Osteocyte (in vitro differentiated cells): Measurements from ENCODE around the gene FAM174C. TPM values are rescaled to one million over a fixed set of nuclear protein-coding genes. Genes with fewer than 3 reads are reported as not detected.

Experiments used
- DNase-seq: peaks from one replicate; pipeline ENCODE4 v3.0.0; 2021; ENCODE audit warnings: mixed read lengths; ENCODE audit not compliant: unreplicated experiment; ENCODE audit errors: extremely low spot score
- H3K27ac Mint-ChIP-seq: one replicate; pipeline ENCODE4 v1.8.0; 2021; ENCODE audit warnings: mild to moderate bottlenecking, mixed read lengths; ENCODE audit not compliant: unreplicated experiment
- H3K27me3 Mint-ChIP-seq: one replicate; pipeline ENCODE4 v1.8.0; 2021; ENCODE audit warnings: mixed read lengths; ENCODE audit not compliant: unreplicated experiment
- H3K36me3 Mint-ChIP-seq: one replicate; pipeline ENCODE4 v1.8.0; 2021; ENCODE audit warnings: mixed read lengths; ENCODE audit not compliant: unreplicated experiment
- H3K4me1 Mint-ChIP-seq: one replicate; pipeline ENCODE4 v1.8.0; 2021; ENCODE audit warnings: mixed read lengths; ENCODE audit not compliant: unreplicated experiment
- H3K4me3 Mint-ChIP-seq: one replicate; pipeline ENCODE4 v1.8.0; 2021; ENCODE audit warnings: mild to moderate bottlenecking, moderate library complexity, mixed read lengths; ENCODE audit not compliant: unreplicated experiment
- H3K9me3 Mint-ChIP-seq: one replicate; pipeline ENCODE4 v1.8.0; 2021; ENCODE audit warnings: mixed read lengths; ENCODE audit not compliant: unreplicated experiment
- CTCF ChIP-seq: fragments of 200-600 bp; sonication (generic); IDR thresholded peaks from 2 replicates; pipeline ENCODE4 v1.5.0; 2021; ENCODE audit warnings: antibody characterized with exemption, mild to moderate bottlenecking, moderate library complexity
- total RNA-seq: library from RNA; stranded (reverse); gene quantifications from 2 replicates; pipeline ENCODE4 v1.2.1, GENCODE V29; 2021

Gene FAM174C
- total RNA-seq, 1 donor from 2014 or later = 35.3 TPM

DNA sequence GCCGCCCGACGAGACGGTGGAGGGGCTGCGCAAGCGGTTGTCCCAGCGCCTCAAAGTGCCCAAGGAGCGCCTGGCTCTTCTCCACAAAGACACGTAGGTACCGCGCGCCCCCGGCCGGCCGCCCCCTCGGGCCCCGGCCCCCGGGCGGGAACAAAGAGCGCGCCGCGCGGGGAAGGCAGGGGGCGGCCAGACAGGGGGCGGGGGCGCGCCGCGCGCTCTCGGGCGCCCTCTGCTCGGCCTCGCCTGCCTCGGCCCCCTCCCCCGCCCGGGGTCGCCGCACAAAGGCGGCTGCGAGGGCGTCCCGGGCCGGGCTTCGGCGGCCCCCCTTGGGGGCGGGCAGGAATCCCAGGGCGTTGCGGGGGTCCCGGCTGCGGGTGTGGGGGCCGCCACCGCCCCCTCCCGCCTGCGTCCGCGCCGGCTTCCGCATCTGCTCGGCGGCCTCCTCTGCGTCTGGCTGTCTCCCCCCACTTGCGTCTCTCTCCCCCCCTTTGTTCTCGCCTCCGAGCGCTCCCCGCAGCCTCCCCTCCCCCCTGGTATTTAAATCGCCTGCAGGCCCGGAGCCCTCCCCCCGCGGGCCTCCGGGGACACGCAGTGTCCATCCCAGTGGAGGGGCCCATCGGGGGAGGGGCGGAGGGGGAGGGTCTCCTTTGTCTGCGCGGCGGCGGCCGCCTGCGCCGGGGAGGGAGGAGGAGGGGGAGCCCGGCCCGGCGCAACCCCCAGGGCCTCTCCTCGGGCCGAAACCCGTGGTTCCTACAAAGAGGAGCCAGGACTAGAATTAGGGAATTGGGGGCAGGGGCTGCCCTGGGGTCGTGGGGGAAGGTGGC, 24.7 kb upstream of the FAM174C start:
- DNase-seq = no peak
- peak overlapping the region; percentile 91 for H3K4me3 Mint-ChIP-seq
- H3K36me3 Mint-ChIP-seq = peaks cover 15% of the 10 kb centered on the region
- peaks cover 31% of the 10 kb centered on the region for H3K4me1 Mint-ChIP-seq
- H3K9me3 Mint-ChIP-seq = no peaks in the 10 kb centered on the region
- TF ChIP-seq CTCF = no peak
- peak overlapping the region; percentile 94 for H3K27ac Mint-ChIP-seq
- no peaks in the 10 kb centered on the region for H3K27me3 Mint-ChIP-seq

DNA sequence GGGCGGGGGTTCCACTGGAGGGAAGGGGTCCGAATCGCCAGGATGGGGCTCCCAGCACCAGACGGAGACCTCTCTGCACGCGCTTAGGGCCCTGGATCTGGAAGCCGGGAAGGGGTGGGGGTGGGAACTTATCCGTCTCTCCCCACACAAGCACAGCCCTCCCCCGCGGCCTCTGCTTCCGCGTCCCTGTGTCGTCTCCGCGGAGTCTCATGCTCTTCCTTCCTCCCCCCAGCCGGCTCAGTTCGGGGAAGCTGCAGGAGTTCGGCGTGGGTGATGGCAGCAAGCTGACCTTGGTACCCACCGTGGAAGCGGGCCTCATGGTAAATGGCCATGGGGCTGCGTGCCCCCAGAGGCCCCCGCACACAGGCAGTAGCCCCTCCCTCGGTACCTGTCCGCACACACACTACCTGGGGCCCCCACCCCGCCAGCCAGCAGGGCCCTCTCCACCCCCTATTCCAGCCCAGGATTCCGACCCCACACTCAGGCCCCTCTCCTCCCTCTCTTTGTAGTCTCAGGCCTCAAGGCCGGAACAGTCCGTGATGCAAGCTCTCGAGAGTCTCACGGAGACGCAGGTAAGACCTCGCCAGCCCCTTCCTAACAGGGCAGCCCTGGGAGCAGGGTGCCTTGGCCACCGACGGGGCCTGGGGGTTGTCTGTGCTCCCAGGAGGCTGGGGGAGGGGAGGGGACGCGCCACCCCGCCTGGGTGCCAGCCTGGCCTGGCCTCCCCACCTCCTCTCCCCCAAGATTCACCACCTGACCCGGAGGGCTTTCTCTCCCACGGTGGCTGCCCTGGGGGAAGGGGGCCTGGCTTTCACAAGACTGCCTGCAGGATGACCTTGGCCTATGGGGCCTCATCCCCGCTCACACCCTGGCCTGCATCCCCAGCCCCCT, 23.8 kb upstream of the FAM174C start:
- TF ChIP-seq CTCF = no peak
- Mint-ChIP-seq H3K36me3 (peaks cover 20% of the 10 kb centered on the region), H3K4me3 (peak overlapping the region; percentile 91), H3K27ac (peak overlapping the region; percentile 94), H3K4me1 (peaks cover 33% of the 10 kb centered on the region), H3K27me3 (no peaks in the 10 kb centered on the region), H3K9me3 (no peaks in the 10 kb centered on the region)
- no peak for DNase-seq

- Mint-ChIP-seq H3K27ac (peak overlapping the region; percentile 94), H3K36me3 (peaks cover 22% of the 10 kb centered on the region), H3K4me3 (peak overlapping the region; percentile 91), H3K27me3 (no peaks in the 10 kb centered on the region), H3K4me1 (peaks cover 34% of the 10 kb centered on the region), H3K9me3 (no peaks in the 10 kb centered on the region)
- TF ChIP-seq CTCF = no peak
- DNase-seq = peak; percentile 97
These were observed 23.0 kb upstream of the FAM174C start for GRCh38 chr19:1252221-1252820.

DNA sequence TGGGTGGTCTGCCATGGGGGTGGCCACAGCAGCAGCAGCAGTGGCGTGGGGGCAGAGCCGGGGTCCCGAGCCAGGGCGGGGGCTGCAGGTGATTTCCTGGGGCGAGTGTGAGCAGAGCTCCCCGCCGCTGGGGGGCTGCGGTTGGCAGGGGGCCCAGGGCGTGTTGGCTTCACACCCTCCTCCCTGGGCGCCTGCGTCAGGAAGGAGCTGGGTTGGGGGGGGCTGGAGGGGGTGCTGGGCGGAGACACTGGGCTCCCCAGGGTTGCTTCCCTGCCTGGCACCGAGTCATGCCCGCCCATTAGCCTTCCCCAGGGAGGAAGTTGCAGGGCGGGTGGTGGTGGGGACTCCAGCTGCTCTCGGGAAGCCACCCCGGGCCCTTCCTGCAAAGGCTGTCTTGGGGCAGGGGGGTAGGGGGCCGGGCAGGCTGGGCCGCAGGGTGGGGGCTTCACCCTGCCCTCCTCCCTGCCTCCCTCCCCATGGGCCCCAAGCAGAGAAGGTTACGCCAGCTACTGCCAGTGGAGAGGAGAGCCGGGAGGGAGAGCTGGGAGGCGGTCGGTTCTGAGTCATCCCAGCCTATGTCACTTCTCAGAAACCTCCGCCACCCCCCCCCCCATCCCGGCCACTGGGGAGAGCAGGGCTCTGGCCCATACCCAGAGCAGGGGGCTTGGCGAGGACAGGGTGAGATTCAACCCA, 22.4 kb upstream of the FAM174C start:
- TF ChIP-seq CTCF = peak; percentile 26
- Mint-ChIP-seq H3K27ac (peak overlapping the region; percentile 94), H3K4me1 (peaks cover 40% of the 10 kb centered on the region), H3K36me3 (peaks cover 28% of the 10 kb centered on the region), H3K4me3 (peak overlapping the region; percentile 91), H3K27me3 (no peaks in the 10 kb centered on the region), H3K9me3 (no peaks in the 10 kb centered on the region)
- DNase-seq = peak; percentile 98
